Suprapubic skin (tissue), 4 donors: ENCODE measurements around the gene CENPO.

Experiments
- CTCF ChIP-seq, 2 donors: fragments of 200-600 bp in 1 of 2; fragments of 450-650 bp in 1 of 2; sonication (generic) in 1 of 2; IDR thresholded peaks; one replicate each; pipeline ENCODE4 v1.5.1; 2016 to 2019; ENCODE audit warnings: antibody characterized with exemption in 2 of 2, mild to moderate bottlenecking in 1 of 2, moderate library complexity in 1 of 2
- POLR2A ChIP-seq, 2 donors: fragments of 450-650 bp; IDR thresholded peaks; one replicate each; pipeline ENCODE4 v1.6.1; 2017; ENCODE audit warnings: antibody characterized with exemption in 2 of 2, mild to moderate bottlenecking in 2 of 2, moderate library complexity in 2 of 2
- POLR2AphosphoS5 ChIP-seq, 3 donors: sonication (generic); formaldehyde crosslinking; IDR thresholded peaks; one replicate each; pipeline ENCODE4 v1.6.1; 2017; ENCODE audit warnings: antibody characterized with exemption in 3 of 3

- TF ChIP-seq CTCF (IDR thresholded peaks at IDR 0.05), result no peak
- TF ChIP-seq POLR2A (IDR thresholded peaks at IDR 0.05), result no peak
- TF ChIP-seq POLR2AphosphoS5 (IDR thresholded peaks at IDR 0.05), result no peak
Observed at GRCh38 chr2:24785671-24786321, 7.4 kb upstream of the CENPO start.
